ENCODE results near the gene EXOC3.

- TF ChIP-seq EZH2 (IDR thresholded peaks at IDR 0.05; ENCODE audit: borderline replicate concordance, insufficient read depth, low read length, poor library complexity, severe bottlenecking) (no peak), CTCF (IDR thresholded peaks at IDR 0.05; ENCODE audit: poor library complexity, severe bottlenecking) (no peak), RAD21 (conservative IDR thresholded peaks at IDR 0.05) (no peak)
Observed at GRCh38 chr5:438481-438981, 4.4 kb upstream of the EXOC3 start.

Data from neural cell (in vitro differentiated cells).